B cell (primary cell): ENCODE results near the gene ZDHHC21. TPM values are rescaled to one million over a fixed set of nuclear protein-coding genes. Genes with fewer than 3 reads are reported as not detected.

Source experiments
- ATAC-seq: fragments of 200-7000 bp; cut with Tn5 transposase; one replicate; pipeline ENCODE4 v1.10.0; 2021; ENCODE audit warnings: low read depth, mild to moderate bottlenecking, moderate number of reproducible peaks, moderate library complexity
- CTCF ChIA-PET: fragments of 350-600 bp; sonication (Branson Sonifier 250); formaldehyde crosslinking; loops from one replicate; lab custom pipeline; 2021; ENCODE audit warnings: antibody characterized with exemption, inconsistent platforms; lab: Charles Lee
- POLR2A ChIA-PET: fragments of 350-600 bp; sonication (Branson Sonifier 250); formaldehyde crosslinking; loops from one replicate; lab custom pipeline; 2021; ENCODE audit warnings: antibody characterized with exemption; lab: Charles Lee
- DNase-seq: peaks from one replicate; pipeline ENCODE4 v3.0.0; 2013
- H2AFZ ChIP-seq: 2 replicates; pipeline ENCODE4 v1.6.1; 2012; ENCODE audit warnings: mild to moderate bottlenecking, low read depth, low read length; ENCODE audit not compliant: insufficient read depth, poor library complexity, severe bottlenecking
- H3K27ac ChIP-seq, 2 donors: 1 replicate in 1 of 2; 2 replicates in 1 of 2; pipeline ENCODE4 v1.5.1; 2012 to 2013; ENCODE audit warnings: low read length in 2 of 2, mild to moderate bottlenecking in 2 of 2, moderate library complexity in 1 of 2
- H3K27me3 ChIP-seq, 4 experiments: fragments of 200-600 bp in 1 of 4; sonication (generic) in 1 of 4; replicated peaks in 1 of 4; 1 replicate in 2 of 4; 2 replicates in 2 of 4; pipeline versions ENCODE4 v1.6.1 to v1.7.0; 2013 to 2016; ENCODE audit warnings: low read length in 3 of 4, mild to moderate bottlenecking in 2 of 4, mixed read lengths in 1 of 4, moderate library complexity in 1 of 4; ENCODE audit not compliant: insufficient read depth in 4 of 4, control insufficient read depth in 3 of 4; ENCODE audit errors: control extremely low read depth in 1 of 4
- H3K36me3 ChIP-seq, 2 experiments: replicated peaks in 1 of 2; 1 replicate in 1 of 2; 2 replicates in 1 of 2; pipeline versions ENCODE4 v1.6.1 to v1.7.1; 2013; ENCODE audit warnings: low read length in 1 of 2; ENCODE audit not compliant: insufficient read depth in 2 of 2, control insufficient read depth in 1 of 2; ENCODE audit errors: control extremely low read depth in 1 of 2, extremely low read depth in 1 of 2
- H3K4me1 ChIP-seq, 2 donors: fragments of 200-600 bp in 1 of 2; sonication (generic) in 1 of 2; 1 replicate in 1 of 2; 2 replicates in 1 of 2; pipeline versions ENCODE4 v1.5.1 to v1.6.1; 2013 to 2017; ENCODE audit warnings: low read length in 2 of 2; ENCODE audit not compliant: control insufficient read depth in 2 of 2, insufficient read depth in 2 of 2
- H3K4me2 ChIP-seq: replicated peaks from 2 replicates; pipeline ENCODE3; 2012; ENCODE audit warnings: mild to moderate bottlenecking, low read depth, low read length; ENCODE audit not compliant: poor library complexity, severe bottlenecking
- H3K4me3 ChIP-seq, 5 experiments: fragments of 200-600 bp in 1 of 5; sonication (generic) in 1 of 5; 1 replicate in 3 of 5; 2 replicates in 2 of 5; pipeline versions ENCODE4 v1.5.1 to v1.7.0; 2011 to 2016; ENCODE audit warnings: low read length in 4 of 5, mild to moderate bottlenecking in 4 of 5, low read depth in 2 of 5, control low read depth in 1 of 5, moderate library complexity in 1 of 5; ENCODE audit not compliant: insufficient read depth in 1 of 5; ENCODE audit errors: control extremely low read depth in 1 of 5, extremely low read depth in 1 of 5
- H3K79me2 ChIP-seq: fragments of 200-600 bp; sonication (generic); one replicate; pipeline ENCODE4 v1.6.0; 2016; ENCODE audit warnings: low read length; ENCODE audit not compliant: control insufficient read depth, insufficient read depth
- H3K9ac ChIP-seq: fragments of 200-600 bp; sonication (generic); 2 replicates; pipeline ENCODE4 v1.6.1; 2017; ENCODE audit warnings: mild to moderate bottlenecking, low read length, moderate library complexity
- H3K9me3 ChIP-seq, 3 donors: one replicate each; pipeline versions ENCODE4 v1.6.1 to v1.7.1; 2013; ENCODE audit warnings: low read length in 2 of 3; ENCODE audit not compliant: control insufficient read depth in 2 of 3, insufficient read depth in 1 of 3; ENCODE audit errors: control extremely low read depth in 1 of 3
- H4K20me1 ChIP-seq: 2 replicates; pipeline ENCODE4 v1.6.0; 2012; ENCODE audit warnings: mild to moderate bottlenecking, low read length; ENCODE audit not compliant: insufficient read depth, control insufficient read depth, poor library complexity, severe bottlenecking
- H3K27ac Mint-ChIP-seq: one replicate; pipeline ENCODE4 v1.8.0; 2021; ENCODE audit warnings: mixed read lengths
- H3K27me3 Mint-ChIP-seq: one replicate; pipeline ENCODE4 v1.8.0; 2021; ENCODE audit warnings: mixed read lengths
- H3K4me1 Mint-ChIP-seq: one replicate; pipeline ENCODE4 v1.8.0; 2021; ENCODE audit warnings: mixed read lengths
- H3K4me3 Mint-ChIP-seq: one replicate; pipeline ENCODE4 v1.8.0; 2021; ENCODE audit warnings: mixed read lengths
- H3K9me3 Mint-ChIP-seq: one replicate; pipeline ENCODE4 v1.8.0; 2022; ENCODE audit warnings: mixed read lengths; ENCODE audit not compliant: insufficient read depth
- EZH2 ChIP-seq: IDR thresholded peaks from 2 replicates; pipeline ENCODE4 v1.6.1; 2012; ENCODE audit warnings: borderline replicate concordance, low read depth, mild to moderate bottlenecking, moderate library complexity, low read length; ENCODE audit not compliant: insufficient read depth, poor library complexity, severe bottlenecking
- WGBS: methylation state at CpG from one replicate; pipeline ENCODE4 v1.1.5; 2013; ENCODE audit warnings: missing lambda C conversion rate; ENCODE audit not compliant: insufficient coverage; 5-methylcytosine and 5-hydroxymethylcytosine counted together
- intact Hi-C: fragments of 100-400 bp; cut with micrococcal nuclease; formaldehyde crosslinking; loops from one replicate; pipeline ENCODE4 v1.10.0; 2022
- polyA plus RNA-seq: library from polyadenylated mRNA; depleted of rRNA; stranded (reverse); fragments of >200 nt; gene quantifications from 2 replicates; pipeline ENCODE4 v1.2.3, GENCODE V29; 2012
- total RNA-seq, 2 donors: library from RNA; stranded (reverse); fragments of 120-200 nt in 1 of 2; gene quantifications; 1 replicate in 1 of 2; 2 replicates in 1 of 2; pipeline versions ENCODE4 v1.2.3 to v1.2.4, GENCODE V29; 2013 to 2022
- TF ChIP-seq, protein P1 (sequence below): fragments of 200-600 bp; IDR thresholded peaks from one replicate; pipeline ENCODE4 v1.8.0; 2022; ENCODE audit warnings: antibody characterized with exemption, mild to moderate bottlenecking

The ZDHHC21 gene
- total and polyA plus RNA-seq, 2 donors (not counting 1 experiment from before 2014, with no cell fraction given), result 10.3 to 39.7 TPM

DNA sequence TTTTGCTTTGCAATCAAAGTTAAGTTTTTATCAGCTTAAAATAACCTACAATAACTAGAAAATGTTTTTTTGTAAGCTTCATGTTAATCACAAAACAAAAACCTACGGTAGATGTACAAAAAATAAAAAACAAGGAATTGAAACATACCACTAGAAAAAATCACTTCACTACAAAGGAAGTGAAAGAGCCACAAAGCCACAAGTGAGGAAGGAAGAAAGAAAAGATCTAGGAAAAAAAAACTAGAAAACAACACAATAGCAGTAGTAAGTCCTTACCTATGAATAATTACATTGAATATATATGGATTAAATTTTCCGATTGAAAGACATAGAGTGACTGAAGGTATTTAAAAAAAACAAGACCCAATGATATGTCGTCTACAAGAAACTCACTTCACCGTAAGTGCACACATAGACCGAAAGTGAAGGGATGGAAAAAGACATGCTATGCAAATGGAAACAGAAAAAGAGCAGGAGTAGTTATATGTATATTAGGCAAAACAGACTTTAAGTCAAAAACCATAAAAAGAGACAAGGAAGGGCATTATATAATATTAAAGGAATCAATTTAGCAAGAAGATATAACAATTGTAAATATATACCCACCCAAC, 13.4 kb upstream of the ZDHHC21 start:
- H3K9me3 Mint-ChIP-seq, result peaks cover 6% of the 10 kb centered on the region
- CTCF ChIA-PET, result no interaction called here

DNA sequence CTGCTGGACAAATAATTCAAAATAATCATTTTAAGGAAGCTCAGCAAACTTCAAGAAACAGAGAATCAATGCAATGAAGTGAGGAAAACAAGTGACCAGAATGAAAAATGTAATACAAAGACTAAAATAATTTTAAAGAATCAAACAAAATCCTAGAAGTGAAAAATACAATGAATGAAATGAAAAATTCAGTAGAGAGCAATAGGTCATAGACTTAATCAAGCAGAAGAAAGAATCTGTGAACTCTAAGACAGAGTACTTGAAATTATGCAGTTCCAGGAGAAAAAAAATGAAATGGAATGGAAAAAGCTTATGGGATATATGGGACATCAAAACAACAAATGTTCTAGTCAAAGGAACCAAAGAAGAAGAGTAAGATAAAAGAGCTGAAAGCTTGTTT, 11.8 kb upstream of the ZDHHC21 start:
- Mint-ChIP-seq H3K4me1 (peaks cover 18% of the 10 kb centered on the region), H3K4me3 (no peak overlapping the region), H3K27ac (no peak overlapping the region), H3K27me3 (peaks cover 1% of the 10 kb centered on the region), H3K9me3 (peaks cover 5% of the 10 kb centered on the region)
- H3K9me3 ChIP-seq, result peaks cover 10 to 26% (median 11%) of the 10 kb centered on the region in 3 donors
- no peak overlapping the region for H3K9ac ChIP-seq
- ATAC-seq (no peak), DNase-seq (no peak)
- ChIA-PET POLR2A (no interaction called here), CTCF (no interaction called here)
- no peak for TF ChIP-seq EZH2
- TF ChIP-seq, protein P1, sequence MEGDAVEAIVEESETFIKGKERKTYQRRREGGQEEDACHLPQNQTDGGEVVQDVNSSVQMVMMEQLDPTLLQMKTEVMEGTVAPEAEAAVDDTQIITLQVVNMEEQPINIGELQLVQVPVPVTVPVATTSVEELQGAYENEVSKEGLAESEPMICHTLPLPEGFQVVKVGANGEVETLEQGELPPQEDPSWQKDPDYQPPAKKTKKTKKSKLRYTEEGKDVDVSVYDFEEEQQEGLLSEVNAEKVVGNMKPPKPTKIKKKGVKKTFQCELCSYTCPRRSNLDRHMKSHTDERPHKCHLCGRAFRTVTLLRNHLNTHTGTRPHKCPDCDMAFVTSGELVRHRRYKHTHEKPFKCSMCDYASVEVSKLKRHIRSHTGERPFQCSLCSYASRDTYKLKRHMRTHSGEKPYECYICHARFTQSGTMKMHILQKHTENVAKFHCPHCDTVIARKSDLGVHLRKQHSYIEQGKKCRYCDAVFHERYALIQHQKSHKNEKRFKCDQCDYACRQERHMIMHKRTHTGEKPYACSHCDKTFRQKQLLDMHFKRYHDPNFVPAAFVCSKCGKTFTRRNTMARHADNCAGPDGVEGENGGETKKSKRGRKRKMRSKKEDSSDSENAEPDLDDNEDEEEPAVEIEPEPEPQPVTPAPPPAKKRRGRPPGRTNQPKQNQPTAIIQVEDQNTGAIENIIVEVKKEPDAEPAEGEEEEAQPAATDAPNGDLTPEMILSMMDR, result no peak
- H3K4me2 ChIP-seq, result no peak overlapping the region
- H2AFZ ChIP-seq, result no peak overlapping the region
- intact Hi-C loops, result no loop called here
- H4K20me1 ChIP-seq, result no peaks in the 10 kb centered on the region
- no peaks in the 10 kb centered on the region for H3K36me3 ChIP-seq
- no peak overlapping the region for H3K27ac ChIP-seq
- peaks cover 6 to 16% of the 10 kb centered on the region in 2 donors for H3K4me1 ChIP-seq
- H3K79me2 ChIP-seq, result no peaks in the 10 kb centered on the region
- H3K4me3 ChIP-seq, result no peak overlapping the region
- H3K27me3 ChIP-seq, result peaks cover 0 to 7% (median 3%) of the 10 kb centered on the region in 4 experiments

More for the DNA sequence above, 13.4 kb upstream of the ZDHHC21 start:
- Mint-ChIP-seq H3K4me1 (peaks cover 18% of the 10 kb centered on the region), H3K4me3 (peak overlapping the region; percentile 28), H3K27me3 (peaks cover 6% of the 10 kb centered on the region), H3K27ac (peak overlapping the region; percentile 60)
- no peaks in the 10 kb centered on the region for H3K36me3 ChIP-seq
- no peak overlapping the region for H3K4me3 ChIP-seq
- H3K4me1 ChIP-seq, result peaks cover 6 to 16% of the 10 kb centered on the region in 2 donors
- DNase-seq (peak; percentile 58), ATAC-seq (peak; percentile 51)
- H3K27ac ChIP-seq, result no peak overlapping the region
- peak overlapping the region; percentile 15 for H3K4me2 ChIP-seq
- H4K20me1 ChIP-seq, result no peaks in the 10 kb centered on the region
- H2AFZ ChIP-seq, result no peak overlapping the region
- POLR2A ChIA-PET, result no interaction called here
- H3K27me3 ChIP-seq, result peaks cover 0 to 7% (median 1%) of the 10 kb centered on the region in 4 experiments
- intact Hi-C loops, result loop anchor here (1.0 kb wide), 1 partner anchor 13 kb away; the partner anchor contains the start of gene ZDHHC21
- H3K9me3 ChIP-seq, result peaks cover 10 to 26% (median 14%) of the 10 kb centered on the region in 3 donors
- H3K79me2 ChIP-seq, result no peaks in the 10 kb centered on the region
- TF ChIP-seq, protein P1, result no peak
- no peak for TF ChIP-seq EZH2
- WGBS, result no CpG with 5 or more reads among the region's 5 CpGs
- H3K9ac ChIP-seq, result peak overlapping the region; percentile 13
